HEK293 (cell line): Measurements from ENCODE around the gene KIAA1755.

Source experiments
- CTCF ChIA-PET: fragments of 350-600 bp; formaldehyde crosslinking; extraction: SDS; loops from one replicate; lab custom pipeline; 2021; ENCODE audit warnings: antibody characterized with exemption; lab: Yijun Ruan, JAX
- POLR2A ChIA-PET: fragments of 300-600 bp; formaldehyde crosslinking; extraction: SDS; loops from one replicate; lab custom pipeline; 2020; ENCODE audit warnings: antibody characterized with exemption, inconsistent platforms; lab: Yijun Ruan, JAX
- H3K27ac ChIP-seq: fragments of 200-500 bp; sonication (Bioruptor generic); 2 replicates; pipeline ENCODE4 v1.5.1; 2014; ENCODE audit warnings: low read depth, low read length, control low read depth, inconsistent platforms; ENCODE audit errors: extremely low read depth
- H3K36me3 ChIP-seq, 2 experiments: fragments of 200-500 bp in 1 of 2; sonication (Bioruptor generic) in 1 of 2; 1 replicate in 1 of 2; 2 replicates in 1 of 2; pipeline ENCODE4 v1.5.1; 2014 to 2017; ENCODE audit warnings: inconsistent platforms in 2 of 2, low read length in 2 of 2; ENCODE audit not compliant: control insufficient read depth in 2 of 2, insufficient read depth in 1 of 2
- H3K4me1 ChIP-seq: fragments of 200-500 bp; sonication (Bioruptor generic); 2 replicates; pipeline ENCODE4 v1.5.1; 2014; ENCODE audit warnings: mild to moderate bottlenecking, low read length, inconsistent platforms; ENCODE audit not compliant: control insufficient read depth, insufficient read depth
- H3K4me3 ChIP-seq: 2 replicates; pipeline ENCODE4 v1.5.1; 2011; ENCODE audit warnings: low read depth, mild to moderate bottlenecking, control low read depth, low read length, moderate library complexity
- H3K9me3 ChIP-seq: fragments of 200-500 bp; sonication (Bioruptor generic); 2 replicates; pipeline ENCODE4 v1.5.1; 2014; ENCODE audit warnings: low read depth, low read length, inconsistent platforms; ENCODE audit not compliant: control insufficient read depth, insufficient read depth
- BCL11B ChIP-seq: fragments of 450-650 bp; formaldehyde crosslinking; IDR thresholded peaks from 2 replicates; pipeline ENCODE4 v1.5.1; 2016; ENCODE audit warnings: low read depth, missing biosample characterization, missing genetic modification characterization
- KLF9 ChIP-seq: fragments of 450-650 bp; formaldehyde crosslinking; IDR thresholded peaks from 2 replicates; pipeline ENCODE4 v1.5.1; 2016; ENCODE audit warnings: missing biosample characterization, missing genetic modification characterization, low read depth
- MZF1 ChIP-seq: fragments of 450-650 bp; formaldehyde crosslinking; IDR thresholded peaks from 2 replicates; pipeline ENCODE4 v1.5.1; 2017; ENCODE audit warnings: missing biosample characterization, missing genetic modification characterization, borderline replicate concordance
- RBAK ChIP-seq: fragments of 450-650 bp; formaldehyde crosslinking; IDR thresholded peaks from 2 replicates; pipeline ENCODE4 v1.5.1; 2016; ENCODE audit warnings: missing biosample characterization, missing genetic modification characterization
- REPIN1 ChIP-seq: fragments of 450-650 bp; formaldehyde crosslinking; IDR thresholded peaks from 2 replicates; pipeline ENCODE4 v1.5.1; 2017; ENCODE audit warnings: missing biosample characterization, missing genetic modification characterization, low read depth
- SETDB1 ChIP-seq: IDR thresholded peaks from one replicate; pipeline ENCODE4 v1.6.1; 2017; ENCODE audit warnings: mild to moderate bottlenecking, low read length, moderate library complexity, mixed read lengths; ENCODE audit not compliant: insufficient read length
- WT1 ChIP-seq: fragments of 450-650 bp; formaldehyde crosslinking; IDR thresholded peaks from 2 replicates; pipeline ENCODE4 v1.5.1; 2016; ENCODE audit warnings: missing biosample characterization, missing genetic modification characterization
- ZEB2 ChIP-seq: fragments of 450-650 bp; formaldehyde crosslinking; IDR thresholded peaks from 2 replicates; pipeline ENCODE4 v1.5.1; 2016; ENCODE audit warnings: missing biosample characterization, missing genetic modification characterization
- ZNF10 ChIP-seq: fragments of 450-650 bp; formaldehyde crosslinking; IDR thresholded peaks from 2 replicates; pipeline ENCODE4 v1.5.1; 2017; ENCODE audit warnings: missing biosample characterization, missing genetic modification characterization
- ZNF132 ChIP-seq: fragments of 450-650 bp; formaldehyde crosslinking; IDR thresholded peaks from 2 replicates; pipeline ENCODE4 v1.5.1; 2017; ENCODE audit warnings: missing biosample characterization, missing genetic modification characterization, borderline replicate concordance
- ZNF133 ChIP-seq: fragments of 450-650 bp; formaldehyde crosslinking; IDR thresholded peaks from 2 replicates; pipeline ENCODE4 v1.5.1; 2016; ENCODE audit warnings: missing biosample characterization, missing genetic modification characterization
- ZNF146 ChIP-seq: fragments of 450-650 bp; formaldehyde crosslinking; IDR thresholded peaks from 2 replicates; pipeline ENCODE4 v1.5.1; 2016; ENCODE audit warnings: missing biosample characterization, missing genetic modification characterization
- ZNF155 ChIP-seq: fragments of 450-650 bp; formaldehyde crosslinking; IDR thresholded peaks from 2 replicates; pipeline ENCODE4 v1.5.1; 2016; ENCODE audit warnings: missing biosample characterization, missing genetic modification characterization
- ZNF248 ChIP-seq: fragments of 450-650 bp; formaldehyde crosslinking; IDR thresholded peaks from 2 replicates; pipeline ENCODE4 v1.5.1; 2017; ENCODE audit warnings: missing biosample characterization, missing genetic modification characterization
- ZNF266 ChIP-seq: fragments of 450-650 bp; formaldehyde crosslinking; IDR thresholded peaks from 2 replicates; pipeline ENCODE4 v1.5.1; 2016; ENCODE audit warnings: missing biosample characterization, missing genetic modification characterization, low read depth
- ZNF350 ChIP-seq: fragments of 450-650 bp; formaldehyde crosslinking; IDR thresholded peaks from 2 replicates; pipeline ENCODE4 v1.5.0; 2017; ENCODE audit warnings: missing biosample characterization, mild to moderate bottlenecking, missing genetic modification characterization
- ZNF391 ChIP-seq: fragments of 450-650 bp; formaldehyde crosslinking; IDR thresholded peaks from 2 replicates; pipeline ENCODE4 v1.5.1; 2016; ENCODE audit warnings: low read depth, missing biosample characterization, missing genetic modification characterization, borderline replicate concordance
- ZNF426 ChIP-seq: fragments of 450-650 bp; formaldehyde crosslinking; IDR thresholded peaks from 2 replicates; pipeline ENCODE4 v1.5.1; 2017; ENCODE audit warnings: missing biosample characterization, missing genetic modification characterization, mild to moderate bottlenecking, inconsistent platforms, moderate library complexity
- ZNF600 ChIP-seq: fragments of 450-650 bp; formaldehyde crosslinking; IDR thresholded peaks from 2 replicates; pipeline ENCODE4 v1.5.1; 2016; ENCODE audit warnings: missing biosample characterization, missing genetic modification characterization
- ZNF629 ChIP-seq: fragments of 450-650 bp; formaldehyde crosslinking; IDR thresholded peaks from 2 replicates; pipeline ENCODE4 v1.5.1; 2017; ENCODE audit warnings: missing biosample characterization, missing genetic modification characterization
- ZNF747 ChIP-seq: fragments of 450-650 bp; formaldehyde crosslinking; IDR thresholded peaks from 2 replicates; pipeline ENCODE4 v1.5.1; 2016; ENCODE audit warnings: missing biosample characterization, missing genetic modification characterization
- ZNF768 ChIP-seq: fragments of 450-650 bp; formaldehyde crosslinking; IDR thresholded peaks from 2 replicates; pipeline ENCODE4 v1.5.1; 2018; ENCODE audit warnings: missing biosample characterization, mild to moderate bottlenecking, missing genetic modification characterization
- ZSCAN23 ChIP-seq: fragments of 450-650 bp; formaldehyde crosslinking; IDR thresholded peaks from 2 replicates; pipeline ENCODE4 v1.5.1; 2016; ENCODE audit warnings: missing biosample characterization, missing genetic modification characterization
- TF ChIP-seq, protein P1 (sequence below): fragments of 450-650 bp; formaldehyde crosslinking; IDR thresholded peaks from 2 replicates; pipeline ENCODE4 v1.5.1; 2016; ENCODE audit warnings: missing biosample characterization, missing genetic modification characterization, borderline replicate concordance
- TF ChIP-seq, protein P2 (sequence below): fragments of 450-650 bp; formaldehyde crosslinking; IDR thresholded peaks from 2 replicates; pipeline ENCODE4 v1.5.1; 2016; ENCODE audit warnings: missing biosample characterization, missing genetic modification characterization

The KIAA1755 gene

DNA sequence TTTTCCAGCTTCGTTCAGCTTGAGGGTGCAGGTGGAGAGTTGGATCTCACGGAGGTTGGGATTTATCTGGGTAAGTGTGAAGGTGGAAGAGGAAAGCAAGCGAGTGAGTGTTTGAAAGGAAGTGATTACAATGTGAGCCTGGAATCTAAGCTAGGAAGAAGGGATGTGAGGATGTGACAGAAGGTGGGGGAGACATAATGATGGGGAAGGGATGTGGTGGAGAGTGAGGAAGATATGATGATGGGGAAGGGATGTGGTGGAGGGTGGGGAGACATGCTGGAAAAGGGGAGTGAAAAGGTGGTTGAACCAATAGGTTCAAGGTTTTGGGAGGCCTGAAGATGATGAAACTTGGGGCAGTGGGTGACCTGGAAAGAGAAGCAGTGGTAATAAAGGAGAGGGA, 23.2 kb downstream of the KIAA1755 start:
- TF ChIP-seq KLF9 (no peak), ZSCAN23 (no peak), BCL11B (tag by site-specific recombination) (no peak), ZNF132 (tag by site-specific recombination) (no peak), REPIN1 (tag by site-specific recombination) (no peak), MZF1 (tag by site-specific recombination) (no peak), ZNF600 (tag by site-specific recombination) (no peak)
- TF ChIP-seq, all 188 proteins: peak for 0
- ChIA-PET POLR2A (no interaction called here), CTCF (interaction anchor here (0.8 to 1.0 kb wide), 2 partner anchors 16 to 164 kb away, joined by 3 to 4 read pairs; no protein-coding TSS in a partner anchor)
- Histone ChIP-seq H3K9me3 (no peaks in the 10 kb centered on the region), H3K36me3 (no peaks in the 10 kb centered on the region), H3K27ac (no peak overlapping the region), H3K4me3 (no peak overlapping the region), H3K4me1 (no peaks in the 10 kb centered on the region)

DNA sequence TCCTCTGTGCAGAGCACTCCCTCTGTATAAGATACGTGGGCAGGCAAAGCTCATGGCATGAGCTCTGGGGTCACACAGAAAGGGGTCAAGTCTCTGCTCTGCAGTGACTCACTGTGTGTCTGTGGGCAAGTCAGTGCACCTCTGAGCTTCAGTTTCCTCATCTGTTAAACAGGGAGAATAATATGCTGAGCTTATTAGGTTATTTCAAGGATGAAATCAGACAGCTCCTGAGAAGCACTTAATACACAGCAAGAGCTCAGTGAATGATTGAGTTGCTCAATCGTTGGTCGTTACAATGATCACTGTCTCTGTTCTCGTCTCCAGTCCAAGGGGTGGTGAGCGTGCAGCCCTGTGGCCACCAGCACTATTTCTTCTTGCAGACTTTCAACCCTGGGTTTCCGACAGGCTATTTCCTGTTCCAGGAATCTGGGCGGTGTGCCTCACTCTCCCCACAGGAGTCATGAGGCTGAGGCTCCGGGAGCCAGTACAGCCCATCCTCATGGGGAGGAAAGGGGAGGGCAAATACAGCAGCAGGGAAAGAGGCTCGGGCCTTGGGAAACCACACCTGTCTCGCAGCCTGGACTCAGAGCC, 28.9 kb downstream of the KIAA1755 start:
- TF ChIP-seq, protein P1, sequence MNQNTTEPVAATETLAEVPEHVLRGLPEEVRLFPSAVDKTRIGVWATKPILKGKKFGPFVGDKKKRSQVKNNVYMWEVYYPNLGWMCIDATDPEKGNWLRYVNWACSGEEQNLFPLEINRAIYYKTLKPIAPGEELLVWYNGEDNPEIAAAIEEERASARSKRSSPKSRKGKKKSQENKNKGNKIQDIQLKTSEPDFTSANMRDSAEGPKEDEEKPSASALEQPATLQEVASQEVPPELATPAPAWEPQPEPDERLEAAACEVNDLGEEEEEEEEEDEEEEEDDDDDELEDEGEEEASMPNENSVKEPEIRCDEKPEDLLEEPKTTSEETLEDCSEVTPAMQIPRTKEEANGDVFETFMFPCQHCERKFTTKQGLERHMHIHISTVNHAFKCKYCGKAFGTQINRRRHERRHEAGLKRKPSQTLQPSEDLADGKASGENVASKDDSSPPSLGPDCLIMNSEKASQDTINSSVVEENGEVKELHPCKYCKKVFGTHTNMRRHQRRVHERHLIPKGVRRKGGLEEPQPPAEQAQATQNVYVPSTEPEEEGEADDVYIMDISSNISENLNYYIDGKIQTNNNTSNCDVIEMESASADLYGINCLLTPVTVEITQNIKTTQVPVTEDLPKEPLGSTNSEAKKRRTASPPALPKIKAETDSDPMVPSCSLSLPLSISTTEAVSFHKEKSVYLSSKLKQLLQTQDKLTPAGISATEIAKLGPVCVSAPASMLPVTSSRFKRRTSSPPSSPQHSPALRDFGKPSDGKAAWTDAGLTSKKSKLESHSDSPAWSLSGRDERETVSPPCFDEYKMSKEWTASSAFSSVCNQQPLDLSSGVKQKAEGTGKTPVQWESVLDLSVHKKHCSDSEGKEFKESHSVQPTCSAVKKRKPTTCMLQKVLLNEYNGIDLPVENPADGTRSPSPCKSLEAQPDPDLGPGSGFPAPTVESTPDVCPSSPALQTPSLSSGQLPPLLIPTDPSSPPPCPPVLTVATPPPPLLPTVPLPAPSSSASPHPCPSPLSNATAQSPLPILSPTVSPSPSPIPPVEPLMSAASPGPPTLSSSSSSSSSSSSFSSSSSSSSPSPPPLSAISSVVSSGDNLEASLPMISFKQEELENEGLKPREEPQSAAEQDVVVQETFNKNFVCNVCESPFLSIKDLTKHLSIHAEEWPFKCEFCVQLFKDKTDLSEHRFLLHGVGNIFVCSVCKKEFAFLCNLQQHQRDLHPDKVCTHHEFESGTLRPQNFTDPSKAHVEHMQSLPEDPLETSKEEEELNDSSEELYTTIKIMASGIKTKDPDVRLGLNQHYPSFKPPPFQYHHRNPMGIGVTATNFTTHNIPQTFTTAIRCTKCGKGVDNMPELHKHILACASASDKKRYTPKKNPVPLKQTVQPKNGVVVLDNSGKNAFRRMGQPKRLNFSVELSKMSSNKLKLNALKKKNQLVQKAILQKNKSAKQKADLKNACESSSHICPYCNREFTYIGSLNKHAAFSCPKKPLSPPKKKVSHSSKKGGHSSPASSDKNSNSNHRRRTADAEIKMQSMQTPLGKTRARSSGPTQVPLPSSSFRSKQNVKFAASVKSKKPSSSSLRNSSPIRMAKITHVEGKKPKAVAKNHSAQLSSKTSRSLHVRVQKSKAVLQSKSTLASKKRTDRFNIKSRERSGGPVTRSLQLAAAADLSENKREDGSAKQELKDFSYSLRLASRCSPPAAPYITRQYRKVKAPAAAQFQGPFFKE (tag by site-specific recombination): no peak
- TF ChIP-seq ZNF133 (tag by site-specific recombination) (no peak), ZNF10 (tag by site-specific recombination) (no peak), ZNF747 (tag by site-specific recombination) (no peak), ZNF146 (no peak), ZNF391 (tag by site-specific recombination) (no peak), ZNF426 (no peak), SETDB1 (no peak), ZEB2 (tag by site-specific recombination) (no peak), ZNF155 (no peak), ZNF248 (tag by site-specific recombination) (no peak), ZNF266 (tag by site-specific recombination) (no peak), WT1 (tag by site-specific recombination) (no peak), ZNF768 (tag by site-specific recombination) (no peak), ZNF629 (tag by site-specific recombination) (no peak), RBAK (tag by site-specific recombination) (no peak), ZNF350 (tag by site-specific recombination) (no peak)
- TF ChIP-seq, protein P2, sequence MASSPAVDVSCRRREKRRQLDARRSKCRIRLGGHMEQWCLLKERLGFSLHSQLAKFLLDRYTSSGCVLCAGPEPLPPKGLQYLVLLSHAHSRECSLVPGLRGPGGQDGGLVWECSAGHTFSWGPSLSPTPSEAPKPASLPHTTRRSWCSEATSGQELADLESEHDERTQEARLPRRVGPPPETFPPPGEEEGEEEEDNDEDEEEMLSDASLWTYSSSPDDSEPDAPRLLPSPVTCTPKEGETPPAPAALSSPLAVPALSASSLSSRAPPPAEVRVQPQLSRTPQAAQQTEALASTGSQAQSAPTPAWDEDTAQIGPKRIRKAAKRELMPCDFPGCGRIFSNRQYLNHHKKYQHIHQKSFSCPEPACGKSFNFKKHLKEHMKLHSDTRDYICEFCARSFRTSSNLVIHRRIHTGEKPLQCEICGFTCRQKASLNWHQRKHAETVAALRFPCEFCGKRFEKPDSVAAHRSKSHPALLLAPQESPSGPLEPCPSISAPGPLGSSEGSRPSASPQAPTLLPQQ (tag by site-specific recombination): no peak
- TF ChIP-seq, all 188 proteins: peak for 0
- POLR2A ChIA-PET: no interaction called here
- no peaks in the 10 kb centered on the region for H3K9me3 ChIP-seq
- no peak overlapping the region for H3K27ac ChIP-seq
- no peaks in the 10 kb centered on the region for H3K4me1 ChIP-seq
- no peak overlapping the region for H3K4me3 ChIP-seq
- CTCF ChIA-PET: interaction anchor here (0.5 to 0.9 kb wide), 2 partner anchors 72 to 73 kb away, joined by 3 read pairs; partner anchors contain the start of gene BPI
- H3K36me3 ChIP-seq: no peaks in the 10 kb centered on the region
